Body of pancreas (tissue), 4 donors: Measurements from ENCODE around the gene XRCC4. TPM values are rescaled to one million over a fixed set of nuclear protein-coding genes. Genes with fewer than 3 reads are reported as not detected.

ENCODE experiments used
- ATAC-seq: fragments of 150-250 bp; one replicate; pipeline ENCODE4 v1.9.1; 2016
- DNase-seq, 4 donors: peaks; one replicate each; pipeline ENCODE4 v3.0.0-alpha.2; 2019
- H3K27ac ChIP-seq, 4 donors: fragments of 200-600 bp; sonication (generic); 1 replicate in 3 of 4; 2 replicates in 1 of 4; pipeline versions ENCODE4 v1.5.1 to v1.6.1; 2016 to 2019; ENCODE audit warnings: mild to moderate bottlenecking in 1 of 4, mixed read lengths in 1 of 4, moderate library complexity in 1 of 4
- H3K27me3 ChIP-seq, 2 donors: fragments of 200-600 bp; sonication (generic); one replicate each; pipeline ENCODE4 v1.6.0; 2016; ENCODE audit warnings: mild to moderate bottlenecking in 1 of 2
- H3K36me3 ChIP-seq, 2 donors: fragments of 200-600 bp; sonication (generic); replicated peaks in 1 of 2; 2 replicates each; pipeline ENCODE4 v1.5.1; 2016; ENCODE audit warnings: low read depth in 2 of 2; ENCODE audit not compliant: insufficient read depth in 1 of 2
- H3K4me1 ChIP-seq: fragments of 200-600 bp; sonication (generic); one replicate; pipeline ENCODE4 v1.6.0; 2016
- H3K4me3 ChIP-seq, 2 donors: fragments of 200-600 bp; sonication (generic); 1 replicate in 1 of 2; 2 replicates in 1 of 2; pipeline ENCODE4 v1.5.1; 2016 to 2019
- H3K9me3 ChIP-seq, 3 donors: fragments of 200-600 bp; sonication (generic); 1 replicate in 2 of 3; 2 replicates in 1 of 3; pipeline ENCODE4 v1.5.1; 2016
- CTCF ChIP-seq, 7 experiments: fragments of 450-650 bp in 4 of 7; fragments of 200-600 bp in 3 of 7; sonication (generic) in 3 of 7; IDR thresholded peaks; one replicate each; pipeline ENCODE4 v1.5.1; 2016 to 2019; ENCODE audit warnings: antibody characterized with exemption in 7 of 7
- POLR2A ChIP-seq, 3 donors: fragments of 450-650 bp; IDR thresholded peaks; one replicate each; pipeline ENCODE4 v1.6.1; 2016; ENCODE audit warnings: antibody characterized with exemption in 3 of 3, mild to moderate bottlenecking in 2 of 3
- WGBS, 2 donors: methylation state at CpG; one replicate each; pipeline ENCODE4 v1.1.5; 2017; 5-methylcytosine and 5-hydroxymethylcytosine counted together
- intact Hi-C: fragments of 100-400 bp; cut with DNase I; formaldehyde crosslinking; loops from one replicate; pipeline ENCODE4 v1.15.1; 2023
- total RNA-seq, 2 donors: library from RNA; depleted of rRNA; stranded (reverse); fragments of >200 nt; gene quantifications; one replicate each; pipeline ENCODE4 v1.1.0, GENCODE V29; 2016

XRCC4 gene
- total RNA-seq, 2 donors from 2014 or later: 0.99 to 4.4 TPM

GRCh38 chr5:83173826-83174225, 96.5 kb downstream of the XRCC4 start:
- ATAC-seq (no peak), DNase-seq (no peak)
- Histone ChIP-seq H3K4me1 (no peaks in the 10 kb centered on the region), H3K27me3 (no peaks in the 10 kb centered on the region), H3K27ac (no peak overlapping the region), H3K9me3 (no peaks in the 10 kb centered on the region), H3K36me3 (no peaks in the 10 kb centered on the region), H3K4me3 (no peak overlapping the region)
- no peak for TF ChIP-seq CTCF (IDR thresholded peaks at IDR 0.05)
- no peak for TF ChIP-seq POLR2A (IDR thresholded peaks at IDR 0.05)
- 84 to 91% methylated on average over 2 of the region's 2 CpGs for WGBS, 2 donors
- intact Hi-C loops: no loop called here

GRCh38 chr5:83177803-83178202, 100.5 kb downstream of the XRCC4 start:
- Histone ChIP-seq H3K27me3 (no peaks in the 10 kb centered on the region), H3K27ac (no peak overlapping the region), H3K36me3 (no peaks in the 10 kb centered on the region), H3K9me3 (no peaks in the 10 kb centered on the region), H3K4me1 (no peaks in the 10 kb centered on the region), H3K4me3 (no peak overlapping the region)
- 94 to 98% methylated on average over 2 of the region's 2 CpGs for WGBS, 2 donors
- no peak for ATAC-seq
- intact Hi-C loops: no loop called here
- TF ChIP-seq POLR2A (IDR thresholded peaks at IDR 0.05): no peak
- TF ChIP-seq CTCF (IDR thresholded peaks at IDR 0.05): no peak
- DNase-seq: no peak

- intact Hi-C loops: no loop called here
- Histone ChIP-seq H3K4me3 (no peak overlapping the region), H3K9me3 (no peaks in the 10 kb centered on the region), H3K27ac (no peak overlapping the region), H3K36me3 (no peaks in the 10 kb centered on the region), H3K27me3 (no peaks in the 10 kb centered on the region), H3K4me1 (no peaks in the 10 kb centered on the region)
- DNase-seq: no peak
- no peak for TF ChIP-seq POLR2A (IDR thresholded peaks at IDR 0.05)
- no peak for TF ChIP-seq CTCF (IDR thresholded peaks at IDR 0.05)
- no peak for ATAC-seq
Measured at GRCh38 chr5:83179966-83180365, 102.6 kb downstream of the XRCC4 start.

GRCh38 chr5:83184534-83184933, 107.2 kb downstream of the XRCC4 start:
- intact Hi-C loops: no loop called here
- DNase-seq (no peak), ATAC-seq (no peak)
- Histone ChIP-seq H3K27me3 (no peaks in the 10 kb centered on the region), H3K36me3 (no peaks in the 10 kb centered on the region), H3K4me1 (no peaks in the 10 kb centered on the region), H3K9me3 (no peaks in the 10 kb centered on the region), H3K27ac (no peak overlapping the region), H3K4me3 (no peak overlapping the region)
- 88% methylated on average over 3 of the region's 3 CpGs for WGBS, 2 donors
- no peak for TF ChIP-seq POLR2A (IDR thresholded peaks at IDR 0.05)

- 90 to 91% methylated on average over 5 of the region's 5 CpGs for WGBS, 2 donors
- intact Hi-C loops: no loop called here
- Histone ChIP-seq H3K4me1 (no peaks in the 10 kb centered on the region), H3K9me3 (no peaks in the 10 kb centered on the region), H3K27me3 (no peaks in the 10 kb centered on the region), H3K4me3 (no peak overlapping the region), H3K27ac (no peak overlapping the region), H3K36me3 (no peaks in the 10 kb centered on the region)
- DNase-seq (no peak), ATAC-seq (no peak)
- TF ChIP-seq POLR2A (IDR thresholded peaks at IDR 0.05): no peak
- TF ChIP-seq CTCF (IDR thresholded peaks at IDR 0.05): no peak
Measured at GRCh38 chr5:83192947-83193346, 115.6 kb downstream of the XRCC4 start.
